ENCODE data around the gene PSPC1. TPM values are rescaled to one million over a fixed set of nuclear protein-coding genes. Genes with fewer than 3 reads are reported as not detected.

Gene PSPC1
- polyA plus RNA-seq, 2 of the 4 experiments (the other 2 are of a cell fraction): 47.5 to 49.0 TPM

DNA sequence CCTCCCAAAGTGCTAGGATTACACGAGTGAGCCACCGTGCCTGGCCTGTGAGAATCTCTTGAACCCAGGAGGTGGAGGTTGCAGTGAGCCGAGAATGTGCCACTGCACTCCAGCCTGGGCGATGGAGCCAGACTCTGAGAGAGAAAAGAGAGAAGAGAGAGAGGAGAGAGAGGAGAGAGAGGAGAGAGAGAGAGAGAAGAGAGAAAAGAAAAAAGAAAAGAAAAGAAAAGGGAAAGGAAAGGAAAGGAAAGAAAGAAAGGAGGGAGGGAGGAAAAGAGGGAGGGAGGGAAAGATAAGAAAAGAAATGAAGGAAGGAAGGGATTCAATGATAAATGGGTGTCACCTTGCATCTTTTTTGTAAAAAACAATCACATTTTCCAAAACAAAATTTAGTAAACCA, 23.0 kb upstream of the PSPC1 start (continued):
- TF ChIP-seq, protein P1, sequence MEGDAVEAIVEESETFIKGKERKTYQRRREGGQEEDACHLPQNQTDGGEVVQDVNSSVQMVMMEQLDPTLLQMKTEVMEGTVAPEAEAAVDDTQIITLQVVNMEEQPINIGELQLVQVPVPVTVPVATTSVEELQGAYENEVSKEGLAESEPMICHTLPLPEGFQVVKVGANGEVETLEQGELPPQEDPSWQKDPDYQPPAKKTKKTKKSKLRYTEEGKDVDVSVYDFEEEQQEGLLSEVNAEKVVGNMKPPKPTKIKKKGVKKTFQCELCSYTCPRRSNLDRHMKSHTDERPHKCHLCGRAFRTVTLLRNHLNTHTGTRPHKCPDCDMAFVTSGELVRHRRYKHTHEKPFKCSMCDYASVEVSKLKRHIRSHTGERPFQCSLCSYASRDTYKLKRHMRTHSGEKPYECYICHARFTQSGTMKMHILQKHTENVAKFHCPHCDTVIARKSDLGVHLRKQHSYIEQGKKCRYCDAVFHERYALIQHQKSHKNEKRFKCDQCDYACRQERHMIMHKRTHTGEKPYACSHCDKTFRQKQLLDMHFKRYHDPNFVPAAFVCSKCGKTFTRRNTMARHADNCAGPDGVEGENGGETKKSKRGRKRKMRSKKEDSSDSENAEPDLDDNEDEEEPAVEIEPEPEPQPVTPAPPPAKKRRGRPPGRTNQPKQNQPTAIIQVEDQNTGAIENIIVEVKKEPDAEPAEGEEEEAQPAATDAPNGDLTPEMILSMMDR (IDR thresholded peaks at IDR 0.05): no peak
- TF ChIP-seq HDAC2 (IDR thresholded peaks at IDR 0.05): no peak
- TF ChIP-seq TP53 (CRISPR knock-in tag; IDR thresholded peaks at IDR 0.05): no peak
- no peak for TF ChIP-seq JUN (IDR thresholded peaks at IDR 0.05)
- no peak for TF ChIP-seq FOXS1 (CRISPR knock-in tag; IDR thresholded peaks at IDR 0.05)
- TF ChIP-seq ZFP36 (IDR thresholded peaks at IDR 0.05; ENCODE audit: borderline replicate concordance, partially characterized antibody): no peak

DNA sequence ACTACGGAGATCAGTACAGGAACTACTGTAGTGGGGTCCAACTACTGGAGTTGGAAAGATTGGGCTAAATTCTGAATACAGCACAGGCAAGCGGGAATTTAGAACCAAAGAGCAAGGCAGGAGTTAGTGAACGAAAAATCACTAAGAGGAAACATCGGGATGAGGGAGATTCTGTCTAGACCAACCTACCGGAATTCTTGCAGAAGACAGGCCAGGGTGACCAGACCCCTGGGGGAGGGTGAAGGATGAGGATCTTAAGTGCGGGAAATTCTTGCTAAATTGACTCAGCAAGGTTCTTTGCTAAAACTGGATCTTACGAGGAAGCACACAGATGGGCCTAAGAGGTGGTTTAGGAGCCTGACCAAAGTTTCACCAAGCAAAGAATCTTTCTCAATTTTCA, 13.2 kb upstream of the PSPC1 start:
- ChIA-PET CTCF (no interaction called here), POLR2A (no interaction called here)
- no peak overlapping the region for H3K4me2 ChIP-seq
- DNase-seq (ENCODE audit: low read depth in 1 of 2, low spot score in 1 of 2): no peak
- no peak overlapping the region for H3K27ac ChIP-seq
- 88% methylated on average over 7 of the region's 7 CpGs for WGBS (ENCODE audit: missing lambda C conversion rate)
- no peak overlapping the region for H3K4me3 ChIP-seq
- ATAC-seq: no peak
- H3K4me1 ChIP-seq: no peaks in the 10 kb centered on the region
- FAIRE-seq: no peak
- TF ChIP-seq FOSL2 (IDR thresholded peaks at IDR 0.05) (no peak), FOSL2 (CRISPR knock-in tag; IDR thresholded peaks at IDR 0.05) (no peak), ESRRA (IDR thresholded peaks at IDR 0.05; ENCODE audit: borderline replicate concordance, low read length) (no peak), NR3C1 (IDR thresholded peaks at IDR 0.05) (no peak), CBX8 (IDR thresholded peaks at IDR 0.05) (no peak), NFE2L2 (conservative IDR thresholded peaks at IDR 0.05; ENCODE audit: low read length) (no peak), CEBPB (IDR thresholded peaks at IDR 0.05) (no peak), GATA3 (IDR thresholded peaks at IDR 0.05; ENCODE audit: borderline replicate concordance) (no peak), MYC (IDR thresholded peaks at IDR 0.05; ENCODE audit: borderline replicate concordance, low read length) (no peak), SMC3 (IDR thresholded peaks at IDR 0.05) (no peak), MAZ (IDR thresholded peaks at IDR 0.05; ENCODE audit: borderline replicate concordance, low read depth, low read length) (no peak)
- TF ChIP-seq, protein P2, sequence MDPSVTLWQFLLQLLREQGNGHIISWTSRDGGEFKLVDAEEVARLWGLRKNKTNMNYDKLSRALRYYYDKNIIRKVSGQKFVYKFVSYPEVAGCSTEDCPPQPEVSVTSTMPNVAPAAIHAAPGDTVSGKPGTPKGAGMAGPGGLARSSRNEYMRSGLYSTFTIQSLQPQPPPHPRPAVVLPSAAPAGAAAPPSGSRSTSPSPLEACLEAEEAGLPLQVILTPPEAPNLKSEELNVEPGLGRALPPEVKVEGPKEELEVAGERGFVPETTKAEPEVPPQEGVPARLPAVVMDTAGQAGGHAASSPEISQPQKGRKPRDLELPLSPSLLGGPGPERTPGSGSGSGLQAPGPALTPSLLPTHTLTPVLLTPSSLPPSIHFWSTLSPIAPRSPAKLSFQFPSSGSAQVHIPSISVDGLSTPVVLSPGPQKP (IDR thresholded peaks at IDR 0.05; ENCODE audit: low read depth, low read length): no peak
- TF ChIP-seq, protein P1 (IDR thresholded peaks at IDR 0.05): no peak
- H3K9me3 ChIP-seq: no peaks in the 10 kb centered on the region

- Histone ChIP-seq H3K27ac (no peak overlapping the region), H3K4me3 (no peak overlapping the region), H3K4me2 (no peak overlapping the region), H3K9me3 (no peaks in the 10 kb centered on the region), H3K4me1 (no peaks in the 10 kb centered on the region)
- CTCF ChIA-PET: no interaction called here
- POLR2A ChIA-PET: interaction anchor here (0.9 kb wide), 1 partner anchor 69 kb away, joined by 3 read pairs; the partner anchor contains the start of gene ZMYM5
- ATAC-seq (no peak), DNase-seq (ENCODE audit: low read depth in 1 of 2, low spot score in 1 of 2) (no peak), FAIRE-seq (no peak)
- WGBS (ENCODE audit: missing lambda C conversion rate): 85% methylated on average over 4 of the region's 4 CpGs
- TF ChIP-seq MAZ (IDR thresholded peaks at IDR 0.05; ENCODE audit: borderline replicate concordance, low read depth, low read length): no peak
- TF ChIP-seq HOXA7 (CRISPR knock-in tag; IDR thresholded peaks at IDR 0.05): no peak
- TF ChIP-seq MAX (IDR thresholded peaks at IDR 0.05): no peak
- TF ChIP-seq HOXB13 (CRISPR knock-in tag; IDR thresholded peaks at IDR 0.05; ENCODE audit: low read depth): no peak
- TF ChIP-seq TFCP2L1 (CRISPR knock-in tag; IDR thresholded peaks at IDR 0.05): no peak
- no peak for TF ChIP-seq EHMT2 (IDR thresholded peaks at IDR 0.05; ENCODE audit: low read depth)
- no peak for TF ChIP-seq GATA3 (IDR thresholded peaks at IDR 0.05; ENCODE audit: borderline replicate concordance)
- no peak for TF ChIP-seq KDM5A (IDR thresholded peaks at IDR 0.05)
- TF ChIP-seq CEBPB (IDR thresholded peaks at IDR 0.05): no peak
- TF ChIP-seq HDAC2 (IDR thresholded peaks at IDR 0.05): no peak
- TF ChIP-seq FOSL2 (IDR thresholded peaks at IDR 0.05): no peak
- no peak for TF ChIP-seq FOSL2 (CRISPR knock-in tag; IDR thresholded peaks at IDR 0.05)
- TF ChIP-seq HOXB5 (CRISPR knock-in tag; IDR thresholded peaks at IDR 0.05): no peak
- TF ChIP-seq EHF (CRISPR knock-in tag; IDR thresholded peaks at IDR 0.05): no peak
- TF ChIP-seq MYC (IDR thresholded peaks at IDR 0.05; ENCODE audit: borderline replicate concordance, low read length): no peak
- TF ChIP-seq HEYL (CRISPR knock-in tag; IDR thresholded peaks at IDR 0.05): no peak
These were observed 11.9 kb upstream of the PSPC1 start for GRCh38 chr13:19794631-19795030.
